GM12878 (cell line): ENCODE measurements around the gene TRIM7. TPM values are rescaled to one million over a fixed set of nuclear protein-coding genes. Genes with fewer than 3 reads are reported as not detected.
A peak's percentile ranks its signal among the peaks of the same experiment; 100 is the strongest.

ENCODE experiments used
- ATF7 ChIP-seq: fragments of 450-650 bp; IDR thresholded peaks from 2 replicates; pipeline ENCODE4 v1.6.1; 2016; ENCODE audit warnings: low read depth, mild to moderate bottlenecking
- BHLHE40 ChIP-seq, 2 experiments: fragments of 450-650 bp in 1 of 2; IDR thresholded peaks; 2 replicates each; pipeline ENCODE4 v1.6.1; 2011 to 2017; ENCODE audit warnings: low read depth in 2 of 2, borderline replicate concordance in 1 of 2, improper control_type of control experiment in 1 of 2, low read length in 1 of 2, mild to moderate bottlenecking in 1 of 2
- BRCA1 ChIP-seq: IDR thresholded peaks from 2 replicates; pipeline ENCODE4 v1.6.1; 2011; ENCODE audit warnings: low read depth, low read length, improper control_type of control experiment
- CREM ChIP-seq: IDR thresholded peaks from 2 replicates; pipeline ENCODE4 v1.6.1; 2014; ENCODE audit warnings: antibody characterized with exemption, low read depth
- DPF2 ChIP-seq: fragments of 450-650 bp; IDR thresholded peaks from 2 replicates; pipeline ENCODE4 v1.6.1; 2017; ENCODE audit warnings: mild to moderate bottlenecking
- FOXM1 ChIP-seq: IDR thresholded peaks from 2 replicates; pipeline ENCODE4 v1.6.1; 2012; ENCODE audit warnings: low read depth, mild to moderate bottlenecking, inconsistent platforms, low read length, moderate library complexity
- GATAD2B ChIP-seq: fragments of 450-650 bp; conservative IDR thresholded peaks from 2 replicates; pipeline ENCODE4 v1.6.1; 2017; ENCODE audit warnings: low read depth, mild to moderate bottlenecking, moderate library complexity
- IKZF1 ChIP-seq: fragments of 450-650 bp; conservative IDR thresholded peaks from 2 replicates; pipeline ENCODE4 v1.6.1; 2017; ENCODE audit warnings: antibody characterized with exemption, mild to moderate bottlenecking
- IRF4 ChIP-seq: IDR thresholded peaks from 2 replicates; pipeline ENCODE4 v1.6.1; 2011; ENCODE audit warnings: low read depth, low read length
- KLF5 ChIP-seq: fragments of 450-650 bp; IDR thresholded peaks from 2 replicates; pipeline ENCODE4 v1.6.1; 2014; ENCODE audit warnings: mild to moderate bottlenecking; ENCODE audit not compliant: partially characterized antibody
- LARP7 ChIP-seq: fragments of 450-650 bp; IDR thresholded peaks from 2 replicates; pipeline ENCODE4 v1.6.1; 2017; ENCODE audit warnings: mild to moderate bottlenecking
- MTA2 ChIP-seq: fragments of 450-650 bp; IDR thresholded peaks from 2 replicates; pipeline ENCODE4 v1.6.1; 2016; ENCODE audit warnings: low read depth, mild to moderate bottlenecking, moderate library complexity
- MYB ChIP-seq: fragments of 150-350 bp; IDR thresholded peaks from 2 replicates; pipeline ENCODE4 v1.6.1; 2014; ENCODE audit warnings: mild to moderate bottlenecking, low read depth, low read length, borderline replicate concordance
- NBN ChIP-seq: fragments of 450-650 bp; IDR thresholded peaks from 2 replicates; pipeline ENCODE4 v1.6.1; 2016
- NFYA ChIP-seq: IDR thresholded peaks from 2 replicates; pipeline ENCODE4 v1.6.1; 2011; ENCODE audit warnings: low read depth, mild to moderate bottlenecking, low read length, improper control_type of control experiment, borderline replicate concordance
- POLR2A ChIP-seq: IDR thresholded peaks from 2 replicates; pipeline ENCODE4 v1.6.1; 2011; ENCODE audit warnings: low read depth, mild to moderate bottlenecking, low read length
- POLR2AphosphoS2 ChIP-seq: IDR thresholded peaks from 2 replicates; pipeline ENCODE4 v1.6.1; 2011; ENCODE audit warnings: low read depth, mild to moderate bottlenecking, low read length, improper control_type of control experiment, moderate library complexity
- SMC3 ChIP-seq: IDR thresholded peaks from 2 replicates; pipeline ENCODE4 v1.6.1; 2011; ENCODE audit warnings: low read length, improper control_type of control experiment, borderline replicate concordance
- SREBF1 ChIP-seq: IDR thresholded peaks from 2 replicates; pipeline ENCODE4 v1.6.1; 2012; ENCODE audit warnings: mild to moderate bottlenecking, low read length
- SRF ChIP-seq, 2 experiments: IDR thresholded peaks; 2 replicates each; pipeline ENCODE4 v1.6.1; 2011; ENCODE audit warnings: low read depth in 2 of 2, low read length in 2 of 2, mild to moderate bottlenecking in 1 of 2, moderate library complexity in 1 of 2
- TARDBP ChIP-seq: IDR thresholded peaks from 2 replicates; pipeline ENCODE4 v1.6.1; 2016; ENCODE audit warnings: borderline replicate concordance
- TCF12 ChIP-seq: IDR thresholded peaks from 2 replicates; pipeline ENCODE4 v1.6.1; 2011; ENCODE audit warnings: low read depth, mild to moderate bottlenecking, low read length
- ZZZ3 ChIP-seq: IDR thresholded peaks from 2 replicates; pipeline ENCODE4 v1.6.1; 2011; ENCODE audit warnings: low read depth; ENCODE audit not compliant: control insufficient read depth, insufficient read length
- polyA plus RNA-seq, 11 experiments: library from polyadenylated mRNA; depleted of rRNA in 4 of 11; unstranded in 6 of 11; stranded (reverse) in 5 of 11; fragments of >200 nt; fragmentation: Nextera tagmentation in 4 of 11; fragmentation: Illumina TruSeq in 1 of 11; extraction: Ambion mirVana in 4 of 11; extraction: Trizol in 1 of 11; gene quantifications; 1 replicate in 1 of 11; 2 replicates in 10 of 11; pipeline versions ENCODE4 v1.2.1 to v1.2.3, GENCODE V29; 2011 to 2016; ENCODE audit warnings: inconsistent platforms in 2 of 11, missing spikeins in 2 of 11, low read depth in 1 of 11
- total RNA-seq, 4 experiments: library from RNA; depleted of rRNA in 3 of 4; stranded (reverse); fragments of >200 nt in 3 of 4; fragmentation: Illumina TruSeq in 1 of 4; extraction: Trizol in 1 of 4; gene quantifications; 2 replicates each; pipeline versions ENCODE4 v1.2.1 to v1.2.3, GENCODE V29; 2013 to 2021
- TF ChIP-seq, protein P1 (sequence below): fragments of 450-650 bp; IDR thresholded peaks from 2 replicates; pipeline ENCODE4 v1.6.1; 2018; ENCODE audit warnings: mild to moderate bottlenecking, low read depth, moderate library complexity; ENCODE audit not compliant: partially characterized antibody
- TF ChIP-seq, protein P2 (sequence below): fragments of 150-350 bp; IDR thresholded peaks from 2 replicates; pipeline ENCODE4 v1.6.1; 2016; ENCODE audit warnings: low read depth, low read length
- TF ChIP-seq, protein P3 (sequence below): fragments of 450-650 bp; IDR thresholded peaks from 2 replicates; pipeline ENCODE4 v1.6.1; 2016; ENCODE audit warnings: mild to moderate bottlenecking

Gene TRIM7
- total and polyA plus RNA-seq, 10 of the 15 experiments (the other 5 are each of a cell fraction or from before 2014, with no cell fraction given): 0.02 to 1.6 (median 0.41) TPM

DNA sequence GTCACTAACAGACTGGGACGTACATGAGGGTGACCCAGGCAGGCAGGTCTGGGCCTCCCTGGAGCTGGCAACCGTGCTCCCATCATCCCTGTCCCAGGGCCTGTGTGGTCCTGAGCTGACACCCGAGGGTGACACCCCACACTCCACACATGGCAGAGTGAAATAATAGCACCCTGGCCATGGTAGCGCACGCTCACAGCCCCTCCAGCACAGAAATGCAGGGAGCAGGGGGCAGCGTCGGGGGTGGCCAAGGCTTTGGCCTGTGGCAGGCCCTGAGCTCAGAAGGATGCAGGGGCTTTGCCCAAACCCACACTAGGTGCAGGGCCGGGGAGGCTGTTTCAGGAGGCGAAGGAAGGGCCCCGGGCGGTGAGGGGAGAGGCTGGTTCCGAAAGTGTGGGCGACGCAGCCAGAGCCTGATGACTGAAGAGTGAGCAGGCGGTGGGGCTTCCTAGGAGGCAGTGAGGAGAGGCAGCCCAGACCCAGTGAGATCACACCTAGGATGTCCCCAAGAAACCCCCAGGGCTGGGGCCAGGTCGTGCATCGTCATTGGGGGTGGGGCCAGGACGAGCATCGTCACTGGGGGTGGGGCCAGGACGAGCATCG is 44.7 kb downstream of the TRIM7 start (continued):
- TF ChIP-seq, protein P1, sequence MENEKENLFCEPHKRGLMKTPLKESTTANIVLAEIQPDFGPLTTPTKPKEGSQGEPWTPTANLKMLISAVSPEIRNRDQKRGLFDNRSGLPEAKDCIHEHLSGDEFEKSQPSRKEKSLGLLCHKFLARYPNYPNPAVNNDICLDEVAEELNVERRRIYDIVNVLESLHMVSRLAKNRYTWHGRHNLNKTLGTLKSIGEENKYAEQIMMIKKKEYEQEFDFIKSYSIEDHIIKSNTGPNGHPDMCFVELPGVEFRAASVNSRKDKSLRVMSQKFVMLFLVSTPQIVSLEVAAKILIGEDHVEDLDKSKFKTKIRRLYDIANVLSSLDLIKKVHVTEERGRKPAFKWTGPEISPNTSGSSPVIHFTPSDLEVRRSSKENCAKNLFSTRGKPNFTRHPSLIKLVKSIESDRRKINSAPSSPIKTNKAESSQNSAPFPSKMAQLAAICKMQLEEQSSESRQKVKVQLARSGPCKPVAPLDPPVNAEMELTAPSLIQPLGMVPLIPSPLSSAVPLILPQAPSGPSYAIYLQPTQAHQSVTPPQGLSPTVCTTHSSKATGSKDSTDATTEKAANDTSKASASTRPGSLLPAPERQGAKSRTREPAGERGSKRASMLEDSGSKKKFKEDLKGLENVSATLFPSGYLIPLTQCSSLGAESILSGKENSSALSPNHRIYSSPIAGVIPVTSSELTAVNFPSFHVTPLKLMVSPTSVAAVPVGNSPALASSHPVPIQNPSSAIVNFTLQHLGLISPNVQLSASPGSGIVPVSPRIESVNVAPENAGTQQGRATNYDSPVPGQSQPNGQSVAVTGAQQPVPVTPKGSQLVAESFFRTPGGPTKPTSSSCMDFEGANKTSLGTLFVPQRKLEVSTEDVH: no peak
- no peak for TF ChIP-seq BRCA1
- TF ChIP-seq FOXM1: no peak
- TF ChIP-seq ZZZ3: no peak
- no peak for TF ChIP-seq MTA2
- TF ChIP-seq, protein P2, sequence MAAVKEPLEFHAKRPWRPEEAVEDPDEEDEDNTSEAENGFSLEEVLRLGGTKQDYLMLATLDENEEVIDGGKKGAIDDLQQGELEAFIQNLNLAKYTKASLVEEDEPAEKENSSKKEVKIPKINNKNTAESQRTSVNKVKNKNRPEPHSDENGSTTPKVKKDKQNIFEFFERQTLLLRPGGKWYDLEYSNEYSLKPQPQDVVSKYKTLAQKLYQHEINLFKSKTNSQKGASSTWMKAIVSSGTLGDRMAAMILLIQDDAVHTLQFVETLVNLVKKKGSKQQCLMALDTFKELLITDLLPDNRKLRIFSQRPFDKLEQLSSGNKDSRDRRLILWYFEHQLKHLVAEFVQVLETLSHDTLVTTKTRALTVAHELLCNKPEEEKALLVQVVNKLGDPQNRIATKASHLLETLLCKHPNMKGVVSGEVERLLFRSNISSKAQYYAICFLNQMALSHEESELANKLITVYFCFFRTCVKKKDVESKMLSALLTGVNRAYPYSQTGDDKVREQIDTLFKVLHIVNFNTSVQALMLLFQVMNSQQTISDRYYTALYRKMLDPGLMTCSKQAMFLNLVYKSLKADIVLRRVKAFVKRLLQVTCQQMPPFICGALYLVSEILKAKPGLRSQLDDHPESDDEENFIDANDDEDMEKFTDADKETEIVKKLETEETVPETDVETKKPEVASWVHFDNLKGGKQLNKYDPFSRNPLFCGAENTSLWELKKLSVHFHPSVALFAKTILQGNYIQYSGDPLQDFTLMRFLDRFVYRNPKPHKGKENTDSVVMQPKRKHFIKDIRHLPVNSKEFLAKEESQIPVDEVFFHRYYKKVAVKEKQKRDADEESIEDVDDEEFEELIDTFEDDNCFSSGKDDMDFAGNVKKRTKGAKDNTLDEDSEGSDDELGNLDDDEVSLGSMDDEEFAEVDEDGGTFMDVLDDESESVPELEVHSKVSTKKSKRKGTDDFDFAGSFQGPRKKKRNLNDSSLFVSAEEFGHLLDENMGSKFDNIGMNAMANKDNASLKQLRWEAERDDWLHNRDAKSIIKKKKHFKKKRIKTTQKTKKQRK: no peak
- TF ChIP-seq SMC3: no peak
- TF ChIP-seq CREM: peak; percentile 71; the same call in 1 of the 2 replicates
- 0 out of 2 replicates have a peak, but pooled peaks have one; percentile 50 for TF ChIP-seq NBN
- TF ChIP-seq SREBF1: no peak
- peak; percentile 54 for TF ChIP-seq POLR2A
- TF ChIP-seq IKZF1: peak; percentile 39; the same call in 1 of the 2 replicates
- peak; percentile 73 for TF ChIP-seq LARP7
- TF ChIP-seq GATAD2B: no peak
- peak in 1 of 2 experiments; percentile 58; a peak in 1 of 4 replicates for TF ChIP-seq BHLHE40 (IDR thresholded peaks at IDR 0.05; ENCODE audit: borderline replicate concordance in 1 of 2, low read depth in 2 of 2, low read length in 1 of 2)
- no peak for TF ChIP-seq KLF5
- 0 out of 2 replicates have a peak, but pooled peaks have one; percentile 39 for TF ChIP-seq DPF2
- TF ChIP-seq TARDBP: no peak
- no peak for TF ChIP-seq MYB
- no peak for TF ChIP-seq IRF4
- peak; percentile 74 for TF ChIP-seq ATF7
- TF ChIP-seq TCF12: no peak
- TF ChIP-seq SRF (IDR thresholded peaks at IDR 0.05; ENCODE audit: low read depth in 2 of 2, low read length in 2 of 2): no peak
- TF ChIP-seq NFYA: no peak
- TF ChIP-seq, protein P3, sequence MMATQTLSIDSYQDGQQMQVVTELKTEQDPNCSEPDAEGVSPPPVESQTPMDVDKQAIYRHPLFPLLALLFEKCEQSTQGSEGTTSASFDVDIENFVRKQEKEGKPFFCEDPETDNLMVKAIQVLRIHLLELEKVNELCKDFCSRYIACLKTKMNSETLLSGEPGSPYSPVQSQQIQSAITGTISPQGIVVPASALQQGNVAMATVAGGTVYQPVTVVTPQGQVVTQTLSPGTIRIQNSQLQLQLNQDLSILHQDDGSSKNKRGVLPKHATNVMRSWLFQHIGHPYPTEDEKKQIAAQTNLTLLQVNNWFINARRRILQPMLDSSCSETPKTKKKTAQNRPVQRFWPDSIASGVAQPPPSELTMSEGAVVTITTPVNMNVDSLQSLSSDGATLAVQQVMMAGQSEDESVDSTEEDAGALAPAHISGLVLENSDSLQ: 0 out of 2 replicates have a peak, but pooled peaks have one; percentile 10
- TF ChIP-seq POLR2AphosphoS2: no peak
